Measurements from ENCODE around the gene BCL2L12.

DNA sequence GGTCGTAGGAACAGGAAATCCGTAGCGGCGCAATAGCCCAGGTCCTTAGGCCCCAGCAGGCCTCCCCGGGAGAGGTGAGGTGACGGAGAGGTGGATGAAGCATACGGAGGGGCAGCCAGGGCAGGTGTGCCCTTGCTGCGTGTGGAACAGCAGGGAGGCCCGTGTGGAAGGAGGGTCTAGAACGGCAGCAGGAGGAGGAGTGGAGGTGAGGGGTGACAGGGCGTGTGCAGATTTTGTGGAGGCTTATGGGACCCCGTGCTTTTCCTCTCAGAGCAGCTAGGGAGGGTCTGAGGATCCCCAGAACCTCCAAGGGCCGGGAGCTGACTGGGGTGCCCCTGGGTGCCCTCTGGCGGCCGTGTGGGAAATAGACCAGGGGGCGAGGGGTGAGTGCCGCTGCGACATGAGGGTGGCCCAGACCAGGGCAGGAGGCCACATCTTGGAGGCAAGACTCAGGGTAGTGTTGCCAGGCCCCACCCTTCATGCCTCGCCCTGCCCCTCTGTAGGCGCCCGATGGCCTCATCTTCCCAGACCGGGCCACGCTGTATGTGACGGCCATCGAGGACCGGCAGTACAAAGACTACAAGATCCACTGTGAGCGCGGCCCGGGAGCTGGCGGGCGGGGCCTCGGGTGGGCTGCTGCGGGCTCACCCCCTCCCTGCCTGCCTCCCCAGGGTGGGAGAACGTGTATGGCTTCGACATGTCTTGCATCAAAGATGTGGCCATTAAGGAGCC, 18.7 kb downstream of the BCL2L12 start:
- TF ChIP-seq, protein P1, sequence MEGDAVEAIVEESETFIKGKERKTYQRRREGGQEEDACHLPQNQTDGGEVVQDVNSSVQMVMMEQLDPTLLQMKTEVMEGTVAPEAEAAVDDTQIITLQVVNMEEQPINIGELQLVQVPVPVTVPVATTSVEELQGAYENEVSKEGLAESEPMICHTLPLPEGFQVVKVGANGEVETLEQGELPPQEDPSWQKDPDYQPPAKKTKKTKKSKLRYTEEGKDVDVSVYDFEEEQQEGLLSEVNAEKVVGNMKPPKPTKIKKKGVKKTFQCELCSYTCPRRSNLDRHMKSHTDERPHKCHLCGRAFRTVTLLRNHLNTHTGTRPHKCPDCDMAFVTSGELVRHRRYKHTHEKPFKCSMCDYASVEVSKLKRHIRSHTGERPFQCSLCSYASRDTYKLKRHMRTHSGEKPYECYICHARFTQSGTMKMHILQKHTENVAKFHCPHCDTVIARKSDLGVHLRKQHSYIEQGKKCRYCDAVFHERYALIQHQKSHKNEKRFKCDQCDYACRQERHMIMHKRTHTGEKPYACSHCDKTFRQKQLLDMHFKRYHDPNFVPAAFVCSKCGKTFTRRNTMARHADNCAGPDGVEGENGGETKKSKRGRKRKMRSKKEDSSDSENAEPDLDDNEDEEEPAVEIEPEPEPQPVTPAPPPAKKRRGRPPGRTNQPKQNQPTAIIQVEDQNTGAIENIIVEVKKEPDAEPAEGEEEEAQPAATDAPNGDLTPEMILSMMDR (IDR thresholded peaks at IDR 0.05): peak; percentile 64
- TF ChIP-seq EZH2 (IDR thresholded peaks at IDR 0.05; ENCODE audit: borderline replicate concordance, insufficient read depth, low read depth, low read length, poor library complexity, severe bottlenecking): no peak

All from B cell (primary cell).